Peyer's patch (tissue), 4 donors: Measurements from ENCODE around the gene AKAP6. TPM values are rescaled to one million over a fixed set of nuclear protein-coding genes. Genes with fewer than 3 reads are reported as not detected.

Experiments
- DNase-seq, 3 donors: peaks; one replicate each; pipeline ENCODE4 v3.0.0-alpha.2; 2017 to 2019
- H3K27ac ChIP-seq, 4 donors: fragments of 200-600 bp; sonication (generic); one replicate each; pipeline ENCODE4 v1.5.1; 2016 to 2019
- H3K27me3 ChIP-seq, 2 donors: fragments of 200-600 bp; sonication (generic); one replicate each; pipeline ENCODE4 v1.5.1; 2019
- H3K36me3 ChIP-seq, 3 donors: fragments of 200-600 bp; sonication (generic); one replicate each; pipeline ENCODE4 v1.5.1; 2016 to 2019
- H3K4me1 ChIP-seq, 4 donors: fragments of 200-600 bp; sonication (generic); one replicate each; pipeline ENCODE4 v1.5.1; 2016 to 2019
- H3K4me3 ChIP-seq, 4 donors: fragments of 200-600 bp; sonication (generic); 1 replicate in 3 of 4; 2 replicates in 1 of 4; pipeline ENCODE4 v1.5.1; 2016 to 2019; ENCODE audit warnings: mild to moderate bottlenecking in 1 of 4
- H3K9me3 ChIP-seq, 4 donors: fragments of 200-600 bp; sonication (generic); one replicate each; pipeline ENCODE4 v1.5.1; 2016 to 2019; ENCODE audit warnings: mild to moderate bottlenecking in 1 of 4
- POLR2A ChIP-seq, 2 donors: fragments of 450-650 bp; IDR thresholded peaks; one replicate each; pipeline ENCODE4 v1.5.1; 2017; ENCODE audit warnings: antibody characterized with exemption in 2 of 2, mild to moderate bottlenecking in 2 of 2, moderate library complexity in 2 of 2
- total RNA-seq, 4 donors: library from RNA; depleted of rRNA; stranded (reverse); fragments of >200 nt; gene quantifications; one replicate each; pipeline ENCODE4 v1.1.0, GENCODE V29; 2016
- TF ChIP-seq, protein P1 (sequence below), 6 experiments: fragments of 450-650 bp in 4 of 6; fragments of 200-600 bp in 2 of 6; sonication (generic) in 1 of 6; IDR thresholded peaks; one replicate each; pipeline ENCODE4 v1.5.1; 2017 to 2019; ENCODE audit warnings: antibody characterized with exemption in 6 of 6, mild to moderate bottlenecking in 3 of 6, moderate library complexity in 1 of 6

The AKAP6 gene
- total RNA-seq, 4 donors from 2014 or later = 7.6 to 21.5 (median 12.2) TPM

DNA sequence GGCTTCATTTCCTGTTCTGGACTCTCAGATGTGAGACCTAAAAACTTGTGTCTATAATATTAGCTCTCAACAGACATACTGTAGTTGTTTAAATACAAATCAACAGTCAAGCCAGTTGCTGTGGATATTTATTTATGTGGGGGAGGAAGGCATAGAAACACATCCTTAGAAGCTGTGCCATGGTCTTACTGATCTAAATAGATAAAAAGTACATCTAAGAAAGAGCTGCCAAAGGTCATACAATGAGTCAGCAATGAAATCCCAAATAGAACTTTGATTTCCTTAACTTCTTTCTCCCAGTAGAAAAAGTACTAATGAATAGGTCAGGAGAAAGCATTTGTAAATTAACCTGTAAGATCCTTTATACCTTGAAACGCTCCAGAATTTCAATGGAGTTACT, 185.1 kb downstream of the AKAP6 start:
- Histone ChIP-seq H3K4me3 (no peak overlapping the region), H3K36me3 (no peaks in the 10 kb centered on the region), H3K4me1 (peaks cover 0 to 10% (median 0%) of the 10 kb centered on the region in 4 donors), H3K9me3 (no peaks in the 10 kb centered on the region), H3K27ac (peak overlapping the region in 1 of 4 donors; percentile 3), H3K27me3 (no peaks in the 10 kb centered on the region)
- TF ChIP-seq POLR2A (IDR thresholded peaks at IDR 0.05) = no peak
- TF ChIP-seq, protein P1, sequence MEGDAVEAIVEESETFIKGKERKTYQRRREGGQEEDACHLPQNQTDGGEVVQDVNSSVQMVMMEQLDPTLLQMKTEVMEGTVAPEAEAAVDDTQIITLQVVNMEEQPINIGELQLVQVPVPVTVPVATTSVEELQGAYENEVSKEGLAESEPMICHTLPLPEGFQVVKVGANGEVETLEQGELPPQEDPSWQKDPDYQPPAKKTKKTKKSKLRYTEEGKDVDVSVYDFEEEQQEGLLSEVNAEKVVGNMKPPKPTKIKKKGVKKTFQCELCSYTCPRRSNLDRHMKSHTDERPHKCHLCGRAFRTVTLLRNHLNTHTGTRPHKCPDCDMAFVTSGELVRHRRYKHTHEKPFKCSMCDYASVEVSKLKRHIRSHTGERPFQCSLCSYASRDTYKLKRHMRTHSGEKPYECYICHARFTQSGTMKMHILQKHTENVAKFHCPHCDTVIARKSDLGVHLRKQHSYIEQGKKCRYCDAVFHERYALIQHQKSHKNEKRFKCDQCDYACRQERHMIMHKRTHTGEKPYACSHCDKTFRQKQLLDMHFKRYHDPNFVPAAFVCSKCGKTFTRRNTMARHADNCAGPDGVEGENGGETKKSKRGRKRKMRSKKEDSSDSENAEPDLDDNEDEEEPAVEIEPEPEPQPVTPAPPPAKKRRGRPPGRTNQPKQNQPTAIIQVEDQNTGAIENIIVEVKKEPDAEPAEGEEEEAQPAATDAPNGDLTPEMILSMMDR (IDR thresholded peaks at IDR 0.05) = no peak
- DNase-seq = no peak

DNA sequence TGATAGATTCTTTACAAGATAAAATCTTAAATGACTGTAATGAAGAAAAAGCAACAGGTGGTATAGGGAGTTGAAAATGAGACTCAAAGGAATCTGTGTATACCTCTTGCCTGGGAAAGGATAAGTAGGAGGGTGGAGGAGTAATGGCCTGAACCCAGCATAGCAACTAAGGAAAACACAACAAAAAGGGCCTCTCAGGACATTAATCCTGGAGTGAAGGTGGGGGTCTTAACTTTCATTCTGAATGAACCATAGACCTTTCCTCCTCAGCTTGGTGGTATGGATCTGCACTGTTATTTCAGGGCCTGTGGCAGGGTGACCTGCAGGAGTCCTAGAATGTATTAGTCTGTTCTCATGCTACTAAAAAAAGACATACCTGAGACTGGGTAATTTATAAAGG, 185.6 kb downstream of the AKAP6 start:
- Histone ChIP-seq H3K36me3 (no peaks in the 10 kb centered on the region), H3K27ac (no peak overlapping the region), H3K9me3 (no peaks in the 10 kb centered on the region), H3K4me1 (peaks cover 0 to 10% (median 0%) of the 10 kb centered on the region in 4 donors), H3K27me3 (no peaks in the 10 kb centered on the region), H3K4me3 (no peak overlapping the region)
- TF ChIP-seq, protein P1 (IDR thresholded peaks at IDR 0.05) = no peak
- no peak for TF ChIP-seq POLR2A (IDR thresholded peaks at IDR 0.05)
- DNase-seq = no peak

DNA sequence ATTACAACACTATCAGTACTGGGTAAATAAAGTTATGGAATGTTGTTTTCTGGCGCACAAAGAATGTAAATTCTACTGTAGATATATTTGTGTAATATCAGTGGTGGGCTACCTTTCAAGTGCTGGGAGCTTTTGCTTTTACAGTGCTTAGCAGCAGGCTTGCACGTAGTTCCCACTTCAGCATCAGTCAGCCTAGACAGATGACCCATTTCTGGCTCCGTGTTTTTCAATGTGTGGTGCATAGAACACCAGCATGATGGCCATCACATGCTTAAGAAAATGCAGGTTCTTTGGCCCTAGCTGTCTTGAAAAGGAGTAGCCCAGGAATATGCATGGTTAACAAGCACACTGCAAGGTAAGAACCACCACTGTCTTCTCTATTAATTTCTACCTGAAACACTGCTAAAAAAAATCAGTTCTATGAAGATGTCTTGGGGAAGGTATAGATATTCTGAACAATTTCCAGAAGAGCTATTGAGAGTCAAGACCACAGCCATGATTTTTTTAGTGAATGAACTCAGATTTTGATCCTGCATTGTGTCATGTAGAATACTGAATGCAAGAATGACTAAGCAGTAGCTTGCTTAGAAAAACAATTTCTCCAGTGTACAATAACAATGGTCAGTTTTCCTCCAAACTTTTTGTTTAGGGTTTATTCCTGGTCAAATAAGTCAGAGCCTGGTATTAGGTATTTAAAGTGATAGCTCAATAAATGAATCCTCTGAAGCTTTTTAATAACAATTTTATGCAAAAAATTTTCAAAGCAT, 195.7 kb downstream of the AKAP6 start:
- Histone ChIP-seq H3K4me1 (no peaks in the 10 kb centered on the region), H3K9me3 (no peaks in the 10 kb centered on the region), H3K4me3 (no peak overlapping the region), H3K27me3 (no peaks in the 10 kb centered on the region), H3K27ac (no peak overlapping the region), H3K36me3 (no peaks in the 10 kb centered on the region)
- DNase-seq = no peak
- no peak for TF ChIP-seq POLR2A (IDR thresholded peaks at IDR 0.05)
- TF ChIP-seq, protein P1 (IDR thresholded peaks at IDR 0.05) = no peak

DNA sequence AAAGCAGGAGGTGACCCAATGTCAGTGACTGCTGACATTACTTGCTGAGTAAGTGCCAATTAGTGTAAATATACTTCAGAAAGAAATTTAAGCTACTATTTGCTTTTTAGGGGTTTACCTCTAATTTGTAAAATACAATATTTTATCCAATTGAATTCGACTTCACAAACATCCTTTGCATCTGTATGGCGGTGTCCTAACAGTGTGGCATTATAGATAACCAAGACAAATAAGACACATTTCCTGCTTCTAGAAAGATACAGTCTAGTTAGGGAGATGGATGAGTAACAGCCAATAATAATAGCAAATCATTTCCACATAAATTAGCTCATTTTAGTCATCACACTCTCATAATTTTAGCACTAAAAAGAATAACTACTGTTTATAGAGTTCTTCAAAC, 196.5 kb downstream of the AKAP6 start:
- H3K27ac ChIP-seq = no peak overlapping the region
- H3K9me3 ChIP-seq = no peaks in the 10 kb centered on the region
- H3K36me3 ChIP-seq = no peaks in the 10 kb centered on the region
- H3K4me1 ChIP-seq = no peaks in the 10 kb centered on the region
- TF ChIP-seq POLR2A (IDR thresholded peaks at IDR 0.05) = no peak
- TF ChIP-seq, protein P1 (IDR thresholded peaks at IDR 0.05) = no peak
- no peak overlapping the region for H3K4me3 ChIP-seq
- DNase-seq = no peak
- no peaks in the 10 kb centered on the region for H3K27me3 ChIP-seq

DNA sequence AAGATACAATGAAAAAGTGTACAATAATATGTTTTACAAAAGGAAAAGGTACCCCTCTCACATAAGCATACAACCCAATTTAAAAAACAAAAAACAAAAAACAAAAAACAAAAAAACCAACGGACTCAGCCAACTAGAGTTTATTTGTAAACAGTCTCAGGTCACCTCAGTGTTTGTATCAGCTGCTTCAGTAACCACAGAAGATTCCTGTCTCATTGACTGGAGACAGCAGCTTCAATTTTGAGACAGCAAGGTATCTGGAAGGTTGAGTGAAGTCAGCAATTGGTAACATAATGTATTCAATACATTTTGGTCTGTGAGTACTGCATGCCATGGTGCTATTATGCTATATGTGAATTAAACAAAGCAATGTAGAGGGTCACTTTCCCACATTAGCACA, 201.7 kb downstream of the AKAP6 start:
- Histone ChIP-seq H3K4me1 (no peaks in the 10 kb centered on the region), H3K9me3 (no peaks in the 10 kb centered on the region)
- TF ChIP-seq POLR2A (IDR thresholded peaks at IDR 0.05) = no peak

DNA sequence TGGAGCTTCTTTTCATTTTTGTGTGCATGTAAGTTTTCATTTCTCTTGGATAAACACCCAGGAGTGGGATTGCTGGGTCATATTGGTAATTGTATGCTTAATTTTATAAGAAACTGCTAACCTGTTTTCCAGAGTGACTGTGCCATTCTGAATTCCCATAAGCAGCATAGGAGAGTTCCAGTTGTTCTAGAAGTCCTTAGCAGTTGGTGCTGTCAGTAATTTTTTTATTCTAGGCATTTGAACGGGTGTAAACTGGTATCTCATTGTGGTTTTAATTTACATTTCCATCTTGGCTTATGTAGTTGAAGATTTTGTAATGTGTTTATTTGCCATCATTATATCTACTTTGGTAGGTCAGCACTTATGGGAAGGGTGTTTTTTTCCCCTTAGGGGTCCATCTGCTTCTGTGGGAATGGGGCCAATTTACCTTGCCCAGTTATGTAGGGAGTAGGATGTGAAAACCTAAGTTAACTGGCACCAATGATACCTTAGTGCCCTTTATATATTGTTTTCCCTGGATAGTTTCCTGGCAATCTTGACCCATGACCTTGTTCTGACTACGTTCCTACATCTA, 202.9 kb downstream of the AKAP6 start:
- Histone ChIP-seq H3K27me3 (no peaks in the 10 kb centered on the region), H3K4me3 (no peak overlapping the region), H3K27ac (no peak overlapping the region), H3K9me3 (no peaks in the 10 kb centered on the region), H3K4me1 (no peaks in the 10 kb centered on the region), H3K36me3 (no peaks in the 10 kb centered on the region)
- DNase-seq = no peak
- TF ChIP-seq, protein P1 (IDR thresholded peaks at IDR 0.05) = no peak
- TF ChIP-seq POLR2A (IDR thresholded peaks at IDR 0.05) = no peak

More for the DNA sequence above, 201.7 kb downstream of the AKAP6 start:
- H3K4me3 ChIP-seq = no peak overlapping the region
- H3K27ac ChIP-seq = no peak overlapping the region
- H3K36me3 ChIP-seq = no peaks in the 10 kb centered on the region
- H3K27me3 ChIP-seq = no peaks in the 10 kb centered on the region
- DNase-seq = no peak
